Activated CD4-positive, CD25-positive, alpha-beta regulatory T cell treated with anti-CD3 and anti-CD28 coated beads, Interleukin-2, amount 50 U/mL, for 16 hours (primary cell): Measurements from ENCODE around the gene ABCA6.
"Not testable (repeated sequence)": the region's sequence is repeated elsewhere in the genome, so short reads cannot be mapped to it uniquely, and the experiment has no call there.

Experiments
- DNase-seq: peaks from one replicate; pipeline ENCODE4 v3.0.0-alpha.2; 2020; ENCODE audit warnings: low read depth, low spot score

ABCA6 gene

GRCh38 chr17:69073392-69073791, 68.3 kb downstream of the ABCA6 start:
- DNase-seq = not testable (repeated sequence)

DNA sequence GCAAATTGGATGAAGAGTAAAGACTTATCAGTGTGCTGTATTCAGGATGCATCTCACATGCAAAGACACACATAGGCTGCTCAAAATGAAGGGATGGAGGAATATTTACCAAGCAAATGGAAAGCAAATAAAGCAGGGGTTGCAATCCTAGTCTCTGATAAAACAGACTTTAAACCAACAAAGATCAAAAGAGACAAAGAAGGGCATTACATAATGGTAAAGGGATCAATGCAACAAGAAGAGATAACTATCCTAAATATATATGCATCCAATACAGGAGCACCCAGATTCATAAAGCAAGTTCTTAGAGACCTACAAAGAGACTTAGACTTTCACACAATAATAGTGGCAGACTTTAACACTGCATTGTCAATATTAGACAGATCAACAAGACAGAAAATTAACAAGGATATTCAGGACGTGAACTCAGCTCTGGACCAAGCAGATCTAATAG, 68.9 kb downstream of the ABCA6 start:
- DNase-seq = not testable (repeated sequence)

DNA sequence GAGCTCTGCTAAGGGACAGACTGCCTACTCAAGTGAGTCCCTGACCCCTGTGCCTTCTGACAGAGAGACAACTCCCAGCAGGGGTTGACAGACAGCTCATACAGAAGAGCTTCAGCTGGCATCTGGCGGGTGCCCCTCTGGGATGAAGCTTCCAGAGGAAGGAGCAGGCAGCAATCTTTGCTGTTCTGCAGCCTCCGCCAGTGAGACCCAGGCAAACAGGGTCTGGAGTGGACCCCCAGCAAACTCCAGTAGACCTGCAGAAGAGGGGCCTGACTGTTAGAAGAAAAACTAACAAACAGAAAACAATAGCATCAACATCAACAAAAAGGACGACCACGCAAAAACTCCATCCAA, 70.5 kb downstream of the ABCA6 start:
- not testable (repeated sequence) for DNase-seq

GRCh38 chr17:69070378-69071232, 71.1 kb downstream of the ABCA6 start:
- DNase-seq = not testable (repeated sequence)

DNA sequence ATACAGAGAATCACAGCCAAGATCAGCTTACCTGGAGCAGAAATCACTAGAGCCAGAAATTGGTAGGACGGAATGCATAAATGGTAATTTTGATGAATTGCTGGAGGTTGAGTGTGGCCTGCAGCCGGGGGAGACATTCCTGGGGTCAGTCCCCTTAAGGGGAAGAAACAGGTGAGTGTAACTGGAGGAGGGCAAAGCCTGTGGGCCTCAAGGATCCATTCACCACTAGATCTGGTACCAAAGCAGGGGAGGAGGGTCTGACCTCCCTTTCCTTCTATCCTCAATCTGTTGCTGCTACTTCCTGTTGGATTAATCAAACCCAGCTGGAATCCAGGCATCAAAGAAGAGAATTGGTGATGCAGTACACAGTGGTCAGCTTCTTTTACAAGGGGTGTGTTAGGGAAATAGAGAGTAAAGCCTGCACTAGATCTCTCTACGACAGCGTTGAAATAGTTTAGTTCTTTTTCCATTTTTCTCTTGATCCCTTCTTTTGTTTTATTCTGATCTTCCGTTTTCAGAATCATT, 72.4 kb downstream of the ABCA6 start:
- DNase-seq = no peak

GRCh38 chr17:69067274-69068047, 74.2 kb downstream of the ABCA6 start:
- no peak for DNase-seq

DNA sequence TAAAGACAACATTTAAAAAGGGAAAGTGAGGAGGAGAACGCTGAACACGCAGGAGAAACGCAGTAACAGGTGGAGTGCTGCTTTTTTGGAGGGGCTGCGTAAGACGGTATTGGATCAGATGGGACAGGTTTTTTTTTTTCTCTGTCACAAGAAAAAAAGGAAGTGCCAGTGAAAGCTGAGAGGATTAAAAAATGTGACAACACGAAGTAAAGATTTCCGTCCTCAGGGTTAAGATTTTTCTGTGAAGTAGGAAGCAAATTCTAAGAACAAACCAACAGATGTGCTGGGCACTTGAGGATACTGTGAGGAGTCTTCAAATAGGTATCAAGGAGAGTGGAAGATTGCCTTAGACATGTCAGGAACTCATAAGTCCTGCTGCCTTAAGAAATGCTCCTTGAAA, 75.2 kb downstream of the ABCA6 start:
- no peak for DNase-seq

DNA sequence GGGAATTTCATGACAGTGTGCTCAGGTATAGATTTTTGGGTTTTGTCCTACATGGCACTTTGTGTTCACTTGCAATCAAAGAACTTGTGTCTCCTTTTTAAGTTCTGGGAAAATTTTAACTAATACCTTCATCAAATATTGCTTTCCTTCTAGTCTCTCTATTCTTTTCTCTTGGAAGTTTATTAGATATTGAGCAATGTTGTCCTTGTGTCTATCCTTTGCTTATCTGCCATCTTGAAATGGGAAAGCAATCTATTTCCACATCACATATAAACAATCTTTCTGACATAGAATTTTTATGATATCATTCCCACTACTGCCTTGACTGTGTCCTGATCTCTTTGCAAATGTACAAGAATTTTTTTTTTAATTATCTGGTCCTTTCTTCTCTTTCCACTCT, 76.6 kb downstream of the ABCA6 start:
- DNase-seq = no peak

- DNase-seq = no peak
These were observed 77.2 kb downstream of the ABCA6 start for GRCh38 chr17:69064476-69064875.

GRCh38 chr17:69064001-69064400, 77.7 kb downstream of the ABCA6 start:
- no peak for DNase-seq

GRCh38 chr17:69062860-69063581, 78.7 kb downstream of the ABCA6 start:
- no peak for DNase-seq

- DNase-seq = no peak
These were observed 79.8 kb downstream of the ABCA6 start for GRCh38 chr17:69061721-69062556.

- no peak for DNase-seq
These were observed 80.9 kb downstream of the ABCA6 start, which contains the start of gene ABCA9 for GRCh38 chr17:69060822-69061221. Gene ABCA9, minus strand, starts transcription at chr17:69060927. Its CDS starts 9,801 bp downstream, at chr17:69051126.

- no peak for DNase-seq
These were observed 82.1 kb downstream of the ABCA6 start for GRCh38 chr17:69059458-69060175.

GRCh38 chr17:69058165-69058564, 83.5 kb downstream of the ABCA6 start:
- DNase-seq = no peak

GRCh38 chr17:69057280-69057679, 84.4 kb downstream of the ABCA6 start:
- DNase-seq = no peak

DNA sequence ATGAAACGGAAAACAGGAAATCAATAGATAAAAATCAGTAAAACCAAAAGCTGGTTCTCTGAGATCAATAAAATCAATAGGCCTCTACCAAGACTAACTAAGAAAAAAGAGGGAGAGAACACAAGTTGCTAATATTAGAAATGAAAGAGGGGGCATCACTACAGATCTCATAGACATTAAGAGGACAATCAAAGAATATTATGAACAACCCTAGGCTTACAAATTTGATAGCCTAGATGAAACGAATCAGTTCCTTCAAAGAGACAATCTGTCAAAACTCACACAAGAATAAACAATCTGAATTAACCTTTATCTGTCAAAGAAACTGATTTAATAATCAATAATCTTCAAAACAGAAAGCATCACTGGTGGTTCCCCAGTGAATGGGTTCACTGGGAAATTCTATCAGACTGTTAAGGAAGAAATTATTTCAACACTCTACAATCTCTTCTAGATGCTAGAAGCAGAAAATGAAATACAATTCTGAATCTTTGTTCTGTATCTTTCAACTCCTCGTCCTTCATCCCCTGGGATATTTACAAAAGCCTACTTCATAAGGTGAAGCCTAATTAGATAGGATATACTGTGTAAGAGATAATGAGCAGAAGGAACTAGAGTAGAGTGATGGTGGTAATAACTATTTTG, 85.4 kb downstream of the ABCA6 start:
- no peak for DNase-seq

- DNase-seq = no peak
These were observed 86.4 kb downstream of the ABCA6 start for GRCh38 chr17:69055334-69055733.

- no peak for DNase-seq
These were observed 90.5 kb downstream of the ABCA6 start for GRCh38 chr17:69050999-69051775.
